NCI-H187 treated with DMSO at 0.1 percent for 48 hours (cell line): ENCODE data around the gene SMPD3.

Experiments used
- DNase-seq: peaks from one replicate; lab custom pipeline; 2025; lab: John Stamatoyannopoulos, UW

SMPD3 gene

DNA sequence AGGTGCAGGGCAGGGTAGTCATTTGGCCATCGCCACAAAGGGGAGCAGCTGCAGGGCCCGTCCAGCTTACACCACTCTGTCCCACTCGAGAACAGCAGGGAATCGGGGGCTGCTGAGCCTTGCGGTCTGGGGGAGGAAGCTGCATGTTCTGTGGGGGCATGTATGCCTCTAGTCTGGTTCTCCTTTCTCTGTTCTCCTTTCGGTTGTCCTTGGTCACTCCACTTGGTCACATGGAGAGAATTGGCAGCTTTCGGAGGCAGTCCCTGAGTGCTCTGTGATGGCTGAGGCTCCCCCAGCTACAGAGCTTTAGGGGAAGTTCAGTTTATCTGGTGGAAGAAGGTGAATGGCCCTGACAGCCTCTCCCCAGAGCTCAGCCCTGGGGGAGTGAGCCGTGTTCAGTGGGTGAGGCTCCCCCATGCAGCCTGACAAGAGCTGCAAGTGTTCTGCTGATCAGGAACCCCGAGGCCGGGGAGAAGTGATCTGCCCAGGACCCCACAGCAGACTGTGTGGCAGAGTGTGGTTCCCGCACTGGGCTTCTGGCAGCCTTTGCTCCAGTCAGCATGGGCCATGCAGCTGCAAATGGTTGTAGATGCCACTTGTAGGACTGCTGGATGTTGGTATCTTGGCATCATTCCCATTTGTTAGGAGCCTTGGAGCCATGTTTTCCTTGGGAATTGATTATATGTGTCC, 22.3 kb upstream of the SMPD3 start:
- no peak for DNase-seq

DNA sequence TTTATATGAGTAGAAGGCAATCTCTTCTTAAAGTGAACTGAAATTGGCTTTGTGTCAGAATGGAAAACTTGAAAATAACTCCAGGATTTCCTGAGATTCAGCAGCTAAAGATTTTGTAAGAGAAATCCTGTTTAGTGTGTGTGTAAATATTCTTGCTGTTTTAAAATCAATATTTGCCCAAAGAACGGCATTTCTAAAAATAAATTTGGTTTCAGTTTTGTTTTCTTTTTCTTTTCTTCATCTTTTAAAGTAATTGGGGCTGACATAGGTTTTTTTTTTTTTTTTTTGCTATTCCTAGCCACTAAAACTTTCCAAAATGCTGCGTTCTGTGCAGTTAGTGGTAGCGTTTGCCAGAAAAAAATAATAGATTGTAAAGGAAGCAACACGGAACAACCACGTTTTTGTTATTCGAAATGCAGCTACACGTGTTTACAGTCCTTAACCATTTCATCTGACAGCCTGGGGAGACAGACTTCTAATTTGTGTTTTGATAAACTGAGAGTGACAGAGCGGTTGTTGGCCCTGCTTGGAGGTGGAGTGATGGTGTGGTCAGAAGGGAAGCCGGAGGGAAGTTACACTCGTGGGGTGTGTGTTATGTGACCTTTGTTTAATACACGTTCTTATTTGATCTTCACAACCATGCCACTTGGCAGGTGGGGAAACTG, 21.6 kb upstream of the SMPD3 start:
- DNase-seq: no peak

DNA sequence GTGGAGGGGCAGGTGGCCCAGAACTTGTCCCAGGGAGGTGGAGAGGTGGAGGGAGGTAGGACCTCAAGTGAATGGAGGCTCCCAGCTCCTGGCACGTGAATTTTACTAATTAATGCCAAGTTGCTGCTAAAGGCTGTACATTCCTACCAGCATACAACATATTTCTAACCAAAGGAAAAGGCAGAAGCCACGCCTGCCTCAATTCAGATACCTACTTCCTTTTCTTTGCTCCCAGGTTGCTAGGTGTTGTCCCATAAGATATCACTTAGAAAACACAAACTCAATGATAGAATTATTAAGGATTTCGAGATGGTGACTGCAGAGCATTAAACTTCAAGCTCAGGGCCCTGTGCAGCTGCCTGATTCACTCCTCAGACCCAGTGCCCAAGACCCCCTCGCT, 20.5 kb upstream of the SMPD3 start:
- no peak for DNase-seq

DNA sequence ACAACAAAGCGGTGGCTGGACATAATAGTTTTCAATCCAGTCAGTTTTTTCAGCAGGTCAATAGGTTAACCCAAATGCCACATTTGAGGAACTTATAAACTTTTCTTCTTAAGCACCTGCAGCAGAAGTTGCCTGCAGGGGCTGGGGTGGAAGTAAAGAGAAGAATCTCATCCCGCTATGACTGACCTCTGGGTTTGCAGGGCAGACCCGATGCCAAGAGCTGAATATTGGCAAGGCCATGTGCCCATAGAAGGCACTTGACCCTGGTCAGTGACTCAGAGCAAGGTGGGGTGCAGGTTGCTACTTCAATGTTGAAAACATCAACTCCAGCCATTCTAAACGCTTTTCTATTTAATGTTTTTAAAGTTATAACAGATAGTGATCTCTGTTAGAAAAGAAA, 17.9 kb upstream of the SMPD3 start:
- no peak for DNase-seq

DNA sequence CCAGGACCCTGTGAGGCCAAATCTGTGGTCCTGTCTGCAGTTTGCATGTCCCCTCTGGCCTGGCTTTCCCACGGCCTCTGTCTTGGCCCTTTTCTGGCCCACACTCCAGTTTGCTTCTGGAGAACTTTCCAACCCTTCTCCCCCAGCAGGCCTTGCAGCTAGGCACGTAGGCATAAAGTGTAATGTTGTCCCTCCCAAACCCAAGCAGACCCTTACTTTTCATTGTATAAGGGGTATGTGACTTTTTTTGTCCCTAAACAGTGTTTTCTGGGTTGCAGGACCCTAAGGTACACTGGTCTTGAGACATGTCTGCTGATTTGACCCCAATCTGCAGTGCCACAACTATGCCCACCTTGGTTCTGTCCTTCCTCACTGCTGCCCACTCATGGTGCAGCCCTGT, 15.6 kb upstream of the SMPD3 start:
- DNase-seq: no peak

DNA sequence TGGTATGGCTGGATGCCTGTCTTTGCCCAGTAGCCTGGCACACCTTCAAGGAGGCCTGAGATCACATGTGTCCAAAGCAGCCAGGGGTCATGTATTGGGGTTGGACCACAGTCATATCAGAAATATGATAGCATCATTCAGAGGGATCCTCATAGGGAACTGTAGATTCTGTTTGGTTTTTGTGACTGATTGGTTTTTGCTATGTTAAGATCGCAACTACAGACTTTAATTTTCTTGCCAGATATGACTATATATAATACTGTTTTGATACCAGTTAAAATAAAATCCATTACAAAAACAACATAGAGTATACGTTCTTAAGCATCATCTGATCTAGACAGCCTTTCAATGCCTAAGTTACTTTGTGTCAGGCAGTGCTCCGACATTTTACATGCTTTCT, 11.8 kb upstream of the SMPD3 start:
- no peak for DNase-seq

DNA sequence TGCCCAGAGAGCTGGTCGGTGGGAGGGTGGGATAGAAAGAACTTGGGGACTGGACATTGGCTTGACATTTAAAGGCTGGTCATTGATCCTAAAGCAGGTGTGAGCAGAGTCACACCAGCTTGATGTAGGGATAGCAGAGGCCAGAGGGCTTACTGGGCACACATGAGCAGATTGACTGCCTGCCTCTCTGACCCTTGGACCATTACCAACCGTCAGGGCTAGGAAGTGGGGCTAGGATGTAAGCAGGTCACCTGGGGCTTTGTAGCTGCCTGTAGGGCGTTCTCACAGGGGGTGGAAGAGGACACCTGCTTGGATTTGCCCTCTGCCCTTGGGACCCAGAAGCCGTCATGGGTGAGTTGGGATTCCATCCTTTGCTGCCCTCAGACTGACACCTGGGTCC, 11.1 kb upstream of the SMPD3 start:
- DNase-seq: no peak

DNA sequence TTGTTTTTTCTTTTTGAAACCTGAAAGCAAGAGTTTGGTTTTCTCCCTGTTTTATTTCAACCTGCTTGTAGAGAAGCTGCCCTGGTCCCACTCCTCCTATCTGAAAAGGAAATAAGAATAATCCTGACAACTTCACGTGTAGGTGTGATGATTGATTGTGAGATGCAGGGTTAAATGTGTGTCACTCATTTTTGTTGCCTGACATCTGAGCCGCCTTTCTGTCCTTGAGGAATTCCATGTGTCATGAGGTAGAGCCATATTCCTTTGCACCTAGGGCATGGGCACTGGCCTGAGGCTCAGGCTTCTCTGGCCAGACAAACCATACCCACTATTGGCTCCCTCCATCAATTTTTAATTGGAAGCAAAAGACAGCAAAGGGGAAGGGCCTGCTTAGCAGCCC, 10.2 kb upstream of the SMPD3 start:
- no peak for DNase-seq

DNA sequence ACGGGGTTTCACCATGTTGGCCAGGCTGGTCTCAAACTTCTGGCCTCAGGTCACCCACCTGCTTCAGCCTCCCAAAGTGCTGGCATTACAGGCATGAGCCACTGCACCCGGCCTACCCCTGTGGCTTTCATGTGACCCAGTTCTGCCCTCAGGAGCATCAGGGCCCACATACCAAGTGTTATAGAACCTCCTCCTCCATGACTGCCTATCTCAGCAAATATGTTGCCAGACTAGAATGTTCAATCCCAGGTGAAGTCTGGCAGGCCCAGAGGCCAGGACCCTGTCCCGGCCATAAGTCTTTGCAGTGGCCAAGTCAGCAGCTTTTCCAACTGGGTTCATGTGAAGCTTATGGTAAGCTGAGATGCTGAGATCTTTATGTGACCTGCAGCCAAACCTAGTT, 9.8 kb upstream of the SMPD3 start:
- DNase-seq: no peak

DNA sequence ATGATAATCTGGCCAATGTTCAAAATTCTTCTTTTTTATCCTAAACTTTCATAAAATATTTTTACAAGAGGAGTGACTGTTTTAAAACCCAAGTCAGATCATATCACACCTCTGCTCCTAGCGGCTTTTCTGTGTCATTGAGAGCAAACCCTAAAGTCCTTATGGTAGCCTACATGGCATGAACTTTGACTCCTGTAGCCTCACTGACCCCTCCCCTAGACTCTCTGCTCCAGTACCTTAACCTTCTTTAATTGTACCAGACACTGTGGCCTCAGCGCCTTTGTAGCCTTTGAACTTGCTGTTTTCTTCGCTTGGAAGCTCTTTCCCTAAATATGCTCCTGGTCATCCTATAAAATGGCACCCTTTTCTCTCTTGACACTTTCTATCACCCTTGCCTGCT, 7.3 kb upstream of the SMPD3 start:
- no peak for DNase-seq

DNA sequence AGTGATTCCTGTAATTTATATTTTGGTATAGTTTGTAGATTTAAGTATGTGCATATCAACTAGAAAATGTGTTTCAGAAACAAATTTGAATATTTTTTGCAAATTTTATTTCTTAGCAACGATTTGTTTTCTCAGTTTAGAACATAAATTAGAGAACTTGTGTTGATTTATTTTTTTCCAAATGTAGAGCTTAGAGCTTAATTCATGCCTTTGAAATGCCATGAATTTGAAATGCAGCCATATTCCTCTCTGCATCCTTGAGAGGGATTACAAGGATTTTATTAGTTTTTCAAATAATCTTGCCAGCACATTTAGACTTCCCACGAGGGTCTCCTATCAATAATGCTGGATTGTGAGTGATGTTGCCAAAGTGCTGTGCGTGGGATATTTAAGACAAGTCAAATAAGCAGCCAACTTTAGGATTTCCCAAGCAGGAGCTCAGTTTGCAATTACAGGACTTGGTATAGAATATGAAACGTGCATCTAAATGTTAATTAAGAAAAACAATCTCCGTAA, 6.7 kb upstream of the SMPD3 start:
- DNase-seq: no peak

DNA sequence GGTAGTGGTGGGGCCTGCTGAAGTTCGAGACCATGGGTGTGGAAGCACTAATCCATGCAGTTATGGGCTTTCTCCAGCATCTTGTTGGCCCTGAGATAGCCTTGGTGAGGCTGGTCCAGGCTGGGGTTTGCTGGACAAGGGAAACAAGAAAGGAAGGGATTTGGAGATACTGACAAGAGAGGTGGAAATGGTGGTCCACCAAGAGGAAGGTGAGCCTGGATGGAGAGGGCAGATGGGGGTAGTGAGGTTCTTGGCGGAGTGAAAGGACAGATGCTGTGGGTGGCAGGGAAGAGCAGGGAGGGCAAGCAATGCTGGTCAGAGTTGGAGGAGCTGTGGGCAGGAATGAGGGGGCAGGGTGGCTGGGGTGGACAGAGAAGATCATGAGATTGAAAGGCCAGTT, 5.5 kb upstream of the SMPD3 start:
- no peak for DNase-seq

DNA sequence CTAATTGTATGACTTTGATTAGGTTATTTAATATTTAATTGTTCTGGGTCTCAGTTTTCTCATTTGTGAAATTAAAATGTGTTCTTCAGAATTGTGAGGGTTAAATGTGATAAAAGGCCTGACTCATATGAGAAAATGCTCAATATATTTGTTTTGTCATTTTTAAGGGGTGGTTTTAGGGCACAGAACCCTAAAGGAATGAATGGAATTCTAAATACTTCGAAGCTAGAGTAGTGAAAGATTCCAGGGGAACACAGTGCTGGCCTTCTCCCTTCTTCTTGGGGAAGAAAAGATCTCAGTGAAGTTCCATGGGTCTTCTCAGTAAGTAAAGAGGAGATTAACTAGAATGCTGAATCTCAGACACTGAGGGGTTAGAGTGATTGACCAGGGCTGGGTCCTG, 3.9 kb upstream of the SMPD3 start:
- no peak for DNase-seq

DNA sequence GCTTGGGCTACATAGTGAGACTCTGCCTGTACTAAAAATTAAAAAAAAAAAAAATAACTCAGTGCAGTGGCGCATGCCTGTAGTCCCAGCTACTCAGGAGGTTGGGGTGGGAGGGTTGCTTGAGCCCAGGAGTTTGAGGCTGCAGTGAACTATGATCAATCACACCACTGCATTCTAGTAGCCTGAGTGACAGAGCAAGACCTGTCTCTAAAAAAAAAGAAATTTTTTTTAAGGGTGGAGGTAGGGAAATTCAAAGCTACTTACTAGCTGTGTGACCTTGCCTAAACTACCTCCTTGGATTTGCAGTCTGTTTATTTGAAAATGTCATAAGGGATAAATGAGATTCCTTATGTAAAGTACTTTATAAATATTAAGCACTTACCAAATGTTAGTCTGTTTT, 3.4 kb upstream of the SMPD3 start:
- no peak for DNase-seq

DNA sequence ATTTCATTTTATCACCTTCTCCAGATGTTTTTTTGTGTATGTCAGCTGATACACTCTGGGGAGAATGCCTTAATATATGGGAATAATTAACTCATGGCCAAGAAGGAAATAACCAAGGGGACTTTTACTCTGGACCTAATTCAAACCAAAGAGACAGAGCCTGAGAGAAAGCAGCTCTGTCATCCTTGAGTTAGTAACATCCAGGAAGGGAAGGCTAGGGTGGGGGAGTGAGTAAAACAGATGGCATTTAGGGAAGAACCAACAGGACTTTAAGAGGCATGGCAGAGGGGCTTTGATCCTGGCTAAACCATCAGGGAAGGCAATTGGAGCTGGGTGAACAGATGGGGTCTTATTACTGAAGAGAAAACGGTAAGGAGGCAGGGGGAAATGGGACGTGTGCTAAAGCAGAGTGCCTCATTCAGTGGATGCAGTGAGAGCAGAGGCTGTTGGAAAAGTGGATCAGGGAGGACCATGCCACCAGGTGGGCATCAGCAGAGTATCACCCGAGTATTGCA, 2.5 kb upstream of the SMPD3 start:
- DNase-seq: no peak

DNA sequence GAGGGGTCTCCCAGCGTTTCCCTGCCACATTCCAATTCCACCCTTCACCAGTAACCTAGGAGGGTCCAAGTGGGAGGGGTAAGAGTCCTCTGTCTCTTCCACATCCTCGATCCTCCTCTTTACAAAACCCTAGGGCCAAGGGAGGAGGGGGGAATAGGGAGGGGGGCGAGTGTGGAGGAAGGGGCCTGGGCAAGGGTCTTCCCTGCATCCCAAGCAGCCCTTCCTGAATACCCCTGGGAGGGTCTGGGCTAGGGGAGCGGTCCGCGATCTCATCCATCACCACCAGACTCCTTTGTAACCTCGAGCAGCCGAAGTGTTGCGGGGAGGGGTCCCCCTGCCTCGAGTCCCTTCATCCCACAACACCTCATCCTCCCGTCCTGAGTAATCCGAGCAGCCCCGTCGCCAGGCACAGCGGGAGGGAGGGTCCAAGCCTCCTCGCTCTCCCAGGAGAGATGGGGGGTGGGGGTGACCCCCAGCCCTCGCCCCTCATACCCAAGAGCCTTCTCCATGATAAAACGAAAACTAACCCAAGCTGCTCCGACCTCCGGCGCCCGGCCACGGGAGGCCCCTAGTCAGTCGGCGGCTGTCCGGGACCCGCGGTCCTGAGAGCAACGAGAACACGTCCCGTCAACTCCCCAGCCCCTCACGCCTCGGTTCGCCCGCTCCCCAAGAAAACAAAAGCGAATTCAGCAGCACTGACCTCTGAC, 502 bp downstream of the SMPD3 start:
- DNase-seq: no peak

DNA sequence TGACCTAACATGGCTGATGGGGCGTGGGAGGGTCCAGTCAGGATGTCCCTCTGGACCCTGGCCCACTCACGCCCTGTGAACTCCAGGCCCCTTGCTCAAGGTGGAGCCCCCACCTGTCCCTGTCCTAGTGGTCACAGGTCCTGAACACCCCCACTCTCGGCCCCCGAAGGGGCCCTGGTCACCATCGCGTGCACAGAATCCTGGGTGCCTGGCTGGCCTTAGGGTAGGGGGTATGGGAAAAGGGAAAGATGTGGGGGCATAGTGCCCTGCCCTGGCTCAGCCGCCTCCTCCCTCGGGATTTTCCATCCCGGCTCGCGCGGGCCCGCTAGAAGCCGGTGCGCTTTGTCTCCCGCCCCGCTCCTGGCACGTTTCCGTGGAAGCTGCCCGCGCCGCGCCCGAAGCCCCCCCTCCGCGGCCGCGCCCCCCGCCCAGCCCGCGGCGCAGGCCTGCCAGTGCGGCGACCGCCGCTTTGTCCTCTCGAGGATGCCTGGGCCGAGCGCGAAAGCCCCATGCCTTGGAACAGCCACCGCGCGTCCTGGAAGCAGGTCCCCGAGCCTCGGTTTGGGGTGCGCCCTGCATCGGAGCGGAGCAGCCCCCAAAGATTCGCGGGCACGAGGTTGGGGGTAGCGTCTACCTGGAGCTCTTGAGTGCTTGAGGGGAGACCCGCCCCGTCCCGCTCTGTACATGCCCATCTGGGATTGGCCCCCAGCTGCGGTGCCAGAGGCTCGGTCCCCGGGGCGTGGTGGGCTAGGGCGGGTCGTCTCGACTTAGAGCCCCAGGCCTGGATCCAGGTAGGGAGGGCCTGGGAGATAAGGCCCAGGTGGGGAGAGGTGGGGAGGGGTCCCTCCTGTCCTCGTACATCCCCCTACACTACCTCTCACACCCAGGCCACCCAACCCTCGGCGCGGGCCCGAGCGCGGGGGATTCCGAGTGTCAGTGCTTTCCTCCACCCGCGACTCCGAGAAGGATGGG, 1.3 kb downstream of the SMPD3 start:
- DNase-seq: no peak

DNA sequence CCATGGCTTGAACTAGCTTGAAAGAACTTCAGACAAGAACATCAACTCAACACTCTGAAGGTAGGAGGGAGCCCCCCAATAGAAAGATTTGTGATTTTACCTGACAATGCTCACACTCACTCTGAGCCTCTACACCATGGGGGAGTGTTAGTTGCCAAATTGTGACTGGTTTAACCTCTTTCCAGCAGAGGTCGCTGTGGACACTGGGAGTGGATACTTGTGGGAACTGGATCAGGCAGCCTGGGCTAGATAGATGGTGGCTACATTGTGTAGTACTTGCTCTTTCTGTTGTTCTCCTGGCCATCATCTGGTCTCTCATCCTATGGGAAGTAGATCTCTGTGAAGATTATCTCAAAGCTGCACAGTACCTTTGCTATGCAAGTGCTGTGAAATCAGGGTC, 2.9 kb downstream of the SMPD3 start:
- peak; percentile 66 for DNase-seq

DNA sequence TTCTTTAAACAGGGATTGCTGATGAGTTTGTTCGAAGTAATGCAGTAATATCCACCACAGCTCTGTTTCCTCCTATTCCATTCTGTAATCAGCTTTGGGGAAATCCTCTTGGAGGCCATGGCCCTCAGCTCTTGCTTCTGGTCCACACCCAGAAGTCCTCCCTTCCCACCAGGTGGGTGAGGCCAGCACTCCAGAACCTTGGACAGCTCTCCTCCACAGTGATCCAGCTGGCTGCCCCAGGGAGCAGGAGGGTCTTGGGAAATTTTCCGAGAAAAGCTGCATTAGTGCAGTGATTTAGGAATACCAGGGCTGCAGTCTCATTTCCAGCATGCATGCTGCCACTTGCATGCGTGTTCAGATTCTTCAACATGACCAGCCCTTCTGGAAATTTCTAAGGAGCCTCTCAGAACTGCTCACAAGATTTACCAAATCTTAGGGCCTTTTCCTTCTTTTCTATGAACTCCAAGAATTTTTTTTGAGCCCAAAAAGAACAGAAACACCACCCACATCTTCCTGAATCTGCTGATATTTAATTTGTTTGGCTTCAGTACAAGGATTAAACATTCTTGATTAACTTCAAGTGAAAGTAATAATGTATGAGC, 4.2 kb downstream of the SMPD3 start:
- no peak for DNase-seq

DNA sequence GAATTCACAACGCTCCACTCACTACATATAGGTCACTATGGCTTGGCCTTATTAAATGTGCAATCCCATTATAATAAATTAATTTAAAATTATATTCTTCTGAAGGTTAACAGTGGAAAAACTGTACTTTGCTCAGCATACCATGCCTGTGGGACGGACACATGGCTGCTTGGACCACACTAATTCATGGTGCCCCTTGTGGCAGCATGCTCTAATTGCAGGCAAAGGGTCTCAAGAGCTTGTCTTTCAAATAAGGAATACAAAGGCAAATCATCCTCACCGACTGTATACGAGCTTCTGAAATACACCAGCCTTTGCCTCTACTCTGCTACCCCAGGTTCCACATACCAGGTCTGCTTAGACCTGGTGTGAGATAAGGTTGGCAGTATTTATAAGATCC, 11.7 kb downstream of the SMPD3 start:
- no peak for DNase-seq

DNA sequence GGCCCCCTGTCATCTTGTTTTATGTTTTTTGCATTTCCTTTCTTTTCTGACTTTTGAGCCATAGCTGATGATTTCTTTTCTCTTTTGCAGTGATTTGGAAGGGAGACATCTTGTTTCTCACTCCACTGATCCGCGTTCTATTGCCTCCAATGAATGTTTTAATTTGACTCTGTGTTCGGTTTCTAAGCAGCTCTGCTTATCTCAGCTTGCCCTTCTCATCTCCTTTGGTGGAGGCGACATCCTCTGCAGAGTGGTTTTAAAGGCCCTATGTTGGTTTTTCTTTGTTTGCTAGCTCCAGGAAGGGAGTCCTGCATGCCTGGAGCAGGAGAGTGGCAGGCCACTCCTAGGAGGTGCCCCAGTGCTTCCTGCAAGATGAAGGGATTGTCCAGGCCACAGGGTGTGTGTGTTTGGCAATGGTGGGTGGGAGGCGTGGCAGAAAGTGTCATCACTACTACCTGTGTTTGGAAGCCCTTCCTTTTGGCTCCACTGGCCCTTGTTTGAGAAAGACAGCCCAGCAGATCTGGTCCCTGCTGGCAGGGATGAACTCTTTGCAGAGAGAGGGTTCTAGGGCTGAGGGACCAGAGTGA, 13.6 kb downstream of the SMPD3 start:
- no peak for DNase-seq
